Activated CD4-positive, alpha-beta T cell treated with anti-CD3 and anti-CD28 coated beads for 48 hours (primary cell): ENCODE results near the gene RPH3AL.

Experiments used
- DNase-seq: peaks from one replicate; pipeline ENCODE4 v3.0.0-alpha.2; 2020

The RPH3AL gene

DNA sequence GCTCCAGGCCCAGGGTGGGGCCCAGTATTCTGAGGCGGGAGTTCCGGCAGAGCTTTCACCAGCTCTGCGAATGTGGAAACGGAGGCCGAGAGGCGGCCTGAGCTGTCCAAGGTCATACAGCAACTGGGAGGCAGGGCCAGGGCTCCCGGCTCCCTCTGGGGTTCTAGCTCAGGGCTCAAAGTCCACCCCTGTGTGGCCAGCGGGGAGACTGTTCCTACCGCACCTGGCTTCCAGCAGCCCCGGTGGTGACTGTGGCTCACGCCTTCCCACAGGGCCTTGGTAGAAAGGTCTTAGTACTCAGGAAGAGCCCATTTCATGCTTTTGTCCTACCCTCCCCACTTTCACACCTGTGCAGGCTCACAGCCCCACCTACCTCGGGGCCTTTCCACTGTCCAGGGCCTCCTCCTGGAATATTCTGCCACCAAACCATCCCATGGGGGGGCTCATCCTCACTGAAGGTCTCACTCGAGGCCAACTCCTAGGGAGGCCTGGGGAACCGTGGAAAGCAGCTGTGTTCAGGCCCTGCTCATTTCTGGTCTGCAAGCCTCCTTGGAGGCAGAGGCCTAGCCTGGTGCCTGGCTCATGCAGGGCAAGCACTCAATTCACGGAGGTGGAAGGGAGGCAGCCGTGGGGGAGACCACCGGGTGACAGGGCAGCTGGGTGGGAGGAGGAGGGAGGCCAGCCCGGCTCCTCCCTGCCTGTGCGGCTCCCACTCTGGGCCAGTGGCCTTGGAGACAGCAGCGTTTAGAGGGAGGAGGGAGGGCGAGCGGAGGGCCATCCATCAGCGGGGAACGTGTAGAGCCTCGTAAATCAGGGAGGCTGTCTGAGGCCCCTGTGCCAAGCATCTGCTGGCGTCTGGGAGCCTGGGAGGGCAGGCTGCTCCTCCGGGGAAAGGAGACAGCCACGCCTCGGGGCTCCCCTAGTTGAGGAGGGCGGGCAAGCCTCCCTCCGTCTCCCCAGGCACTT is 158.5 kb downstream of the RPH3AL start:
- no peak for DNase-seq

DNA sequence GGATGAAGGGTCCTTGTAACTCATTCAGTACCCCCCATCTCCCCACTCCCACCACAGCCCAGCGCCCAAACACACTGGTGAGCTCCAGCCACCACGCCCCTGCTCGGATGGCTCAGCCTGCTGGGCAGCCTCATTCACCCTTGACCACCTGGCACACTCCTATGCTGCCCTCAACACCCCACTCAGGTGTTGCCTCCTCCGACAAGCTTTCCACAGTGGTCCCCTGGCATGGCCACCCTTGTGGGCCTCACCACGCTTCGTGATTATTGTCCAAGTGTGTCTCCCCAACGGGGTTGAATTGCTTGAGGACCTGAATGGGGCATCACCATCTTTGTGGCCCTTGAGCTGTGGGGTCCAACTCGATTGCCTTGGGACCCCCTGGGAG is 159.2 kb downstream of the RPH3AL start:
- DNase-seq, result no peak

DNA sequence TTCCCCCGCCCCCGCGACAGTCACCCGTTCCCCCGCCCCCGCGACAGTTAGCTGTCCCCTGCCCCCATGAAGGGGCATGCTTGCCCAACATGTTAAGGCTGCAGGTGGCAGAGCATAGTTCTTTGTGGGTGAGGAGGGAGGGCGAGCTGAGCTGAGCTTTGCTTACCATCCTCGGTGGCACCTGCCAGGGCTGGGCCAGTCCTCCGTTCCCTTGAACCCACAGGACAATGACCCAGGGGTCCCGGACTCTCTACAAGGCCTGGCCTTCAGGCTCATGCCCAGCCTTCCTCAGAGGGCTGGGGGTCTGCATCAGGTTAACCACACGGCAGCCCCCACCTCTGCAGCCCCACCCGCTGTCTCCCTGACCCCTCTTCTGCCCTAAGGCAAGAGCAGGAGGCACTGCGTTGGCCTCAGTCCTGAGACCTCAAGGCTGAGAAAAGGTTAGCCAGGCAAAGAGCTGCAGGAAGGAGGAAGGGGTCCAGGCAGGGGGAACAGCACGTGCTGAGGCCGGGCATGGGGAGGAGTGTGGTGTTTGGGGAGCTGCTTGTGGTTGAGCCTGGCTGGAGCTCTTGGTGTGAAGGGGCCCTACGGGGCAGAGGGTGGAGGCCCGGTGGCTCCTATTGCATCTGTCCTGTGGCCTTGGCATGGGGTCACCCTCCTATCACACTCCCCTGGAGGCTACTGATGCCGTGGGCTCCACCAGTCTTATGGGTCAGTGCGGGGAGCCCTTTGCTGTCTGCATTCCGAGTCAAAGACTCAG is 159.8 kb downstream of the RPH3AL start:
- DNase-seq, result no peak

DNA sequence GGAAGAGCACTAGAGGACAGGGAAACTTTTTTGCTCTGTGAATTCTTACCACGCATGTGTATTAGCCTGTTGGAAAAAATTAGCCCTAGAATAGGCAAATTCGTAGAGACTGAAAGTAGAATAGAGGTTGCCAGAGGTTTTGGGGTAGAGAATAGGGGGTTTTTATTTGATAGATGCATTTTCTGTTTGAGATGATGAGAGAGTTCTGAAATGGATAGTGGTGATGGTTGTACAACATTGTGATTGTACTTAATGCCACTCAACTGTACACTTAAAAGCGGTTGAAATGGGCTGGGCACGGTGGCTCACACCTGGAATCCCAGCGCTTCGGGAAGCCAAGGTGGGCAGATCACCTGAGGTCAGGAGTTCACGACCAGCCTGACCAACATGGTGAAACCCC is 163.2 kb downstream of the RPH3AL start:
- no peak for DNase-seq

DNA sequence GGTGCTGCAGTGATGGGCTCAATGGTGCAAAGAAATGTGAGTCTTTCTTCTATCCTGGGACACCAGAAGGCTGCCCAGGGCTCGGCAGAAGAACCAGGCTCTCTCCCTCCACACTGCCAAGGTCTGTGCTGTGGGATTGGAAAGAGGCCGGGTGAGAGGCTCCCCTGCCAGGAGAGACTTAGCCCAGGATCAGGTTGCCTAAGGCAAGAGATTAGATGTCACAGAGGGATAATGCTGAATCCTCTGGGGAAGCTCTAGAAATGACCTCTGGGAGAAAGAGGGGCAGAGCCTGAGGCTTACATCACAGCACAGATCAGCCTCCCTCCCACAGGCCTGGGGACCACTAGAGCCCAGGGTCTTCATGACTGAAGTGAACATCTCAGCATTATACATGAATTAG is 165.5 kb downstream of the RPH3AL start:
- no peak for DNase-seq

DNA sequence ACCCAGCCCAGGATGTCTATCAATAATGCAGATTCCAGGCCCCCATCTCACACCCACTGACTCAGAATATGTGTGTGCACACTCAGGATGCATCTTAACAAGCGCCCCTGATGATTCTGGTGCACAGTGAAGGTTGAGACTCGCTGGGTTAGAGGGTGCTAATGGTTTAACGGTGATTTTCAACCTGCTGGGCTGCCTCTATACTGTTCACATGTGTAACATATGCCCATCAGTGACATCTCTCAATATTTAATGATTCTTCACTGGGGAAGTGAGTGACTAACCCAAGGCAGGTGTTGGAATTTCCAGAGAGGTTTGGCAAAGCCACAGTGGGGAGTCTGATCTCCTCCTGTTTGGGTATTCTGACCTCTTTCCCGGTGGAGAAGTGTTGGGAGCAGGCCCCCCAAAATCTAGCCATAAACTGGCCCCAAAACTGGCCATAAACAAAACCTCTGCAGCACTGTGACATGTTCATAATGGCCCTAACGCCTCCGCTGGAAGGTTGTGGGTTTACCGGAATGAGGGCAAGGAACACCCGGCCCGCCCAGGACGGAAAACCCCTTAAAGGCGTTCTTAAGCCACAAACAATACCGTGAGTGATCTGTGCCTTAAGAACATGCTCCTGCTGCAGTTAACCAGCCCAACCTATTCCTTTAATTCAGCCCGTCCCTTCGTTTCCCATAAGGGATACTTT is 167.0 kb downstream of the RPH3AL start:
- peak; percentile 57 for DNase-seq

DNA sequence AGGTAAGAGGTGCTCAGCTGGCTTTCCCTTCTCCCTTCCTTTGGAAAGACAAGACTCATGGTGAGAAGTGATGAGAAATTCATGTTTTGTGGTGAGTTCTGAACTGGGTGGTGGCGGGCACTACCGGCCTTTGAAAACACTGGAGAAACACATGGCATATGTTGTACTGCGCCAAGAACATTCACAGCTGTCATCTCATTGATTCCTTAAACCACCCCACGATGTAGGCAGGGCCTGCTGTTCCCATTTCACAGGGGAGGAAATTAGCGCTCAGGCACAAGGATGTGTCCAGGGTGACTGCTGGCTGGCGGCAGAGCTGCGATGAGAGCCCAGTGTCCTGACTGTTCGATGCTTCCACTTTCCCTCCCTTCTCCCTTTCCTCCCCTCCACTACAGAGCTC is 169.6 kb downstream of the RPH3AL start:
- DNase-seq, result no peak

DNA sequence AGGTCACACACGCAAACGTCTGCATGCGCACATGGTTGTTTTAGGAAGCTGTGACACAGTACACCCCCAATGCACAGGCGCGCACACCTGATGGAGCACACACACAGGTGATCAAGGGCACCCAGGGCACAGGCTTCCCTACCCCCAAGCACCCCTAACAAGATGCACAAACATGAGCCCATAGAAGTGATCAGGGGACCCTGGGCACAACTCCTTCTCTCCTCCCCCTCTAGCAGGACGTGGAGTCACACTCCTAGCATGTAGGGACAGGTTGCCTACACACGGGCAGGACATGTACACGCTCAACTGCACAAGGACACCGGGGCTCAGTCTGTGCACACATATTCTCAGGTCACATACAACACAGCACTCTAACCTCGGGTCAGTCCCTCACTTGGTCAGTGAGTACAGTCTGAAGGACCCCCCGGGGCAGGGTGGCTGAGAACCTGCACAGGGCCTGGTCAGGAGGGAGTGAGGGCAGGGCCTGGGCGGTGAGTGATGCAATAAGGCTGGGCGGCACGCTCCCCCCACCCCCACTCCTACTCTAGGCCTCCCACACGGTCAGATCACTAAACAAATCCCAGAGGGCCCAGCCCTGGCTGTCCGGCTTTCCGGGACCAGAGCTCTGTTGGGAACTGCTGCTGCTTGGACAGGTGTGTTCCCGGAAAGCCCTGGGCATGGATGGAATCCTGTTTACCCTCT is 170.4 kb downstream of the RPH3AL start:
- no peak for DNase-seq

DNA sequence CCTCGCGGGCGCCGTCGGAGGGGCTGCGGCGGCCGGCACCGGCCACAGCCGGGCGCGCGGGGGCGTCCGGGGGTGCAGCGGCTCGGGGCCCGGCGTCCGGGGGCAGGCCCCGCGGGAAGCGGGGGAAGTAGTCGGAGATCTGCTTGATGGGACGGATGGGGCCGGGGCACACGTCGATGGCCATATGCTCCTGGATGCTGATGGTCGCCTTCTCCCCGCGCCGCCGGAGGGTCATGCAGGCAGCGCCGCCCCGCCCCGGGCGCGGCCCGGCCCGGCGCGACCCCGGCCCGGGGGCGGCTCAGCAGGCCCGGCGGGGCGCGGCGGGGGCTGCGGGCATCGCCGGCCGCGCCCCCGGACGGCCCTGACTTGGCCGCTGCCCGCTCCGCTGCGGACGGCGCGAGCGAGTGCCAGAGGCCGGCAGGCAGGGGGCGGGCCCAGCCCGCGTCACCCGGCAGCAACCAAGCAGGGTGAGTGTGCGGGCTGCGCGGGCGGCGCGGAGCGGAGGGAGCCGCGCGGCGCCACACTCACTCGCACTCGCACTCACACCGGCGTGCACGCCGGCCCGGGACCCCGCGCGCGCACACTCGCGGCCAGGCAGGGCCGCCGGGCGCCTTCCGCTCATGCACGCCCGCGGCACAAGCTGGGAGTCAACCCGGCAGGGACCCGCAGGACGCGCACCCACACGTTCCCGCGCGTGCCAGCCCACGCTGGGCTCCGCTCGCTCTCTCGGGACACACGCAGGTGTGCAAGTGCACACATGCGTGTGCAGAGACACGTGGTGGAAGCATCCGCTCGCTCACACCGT is 171.2 kb downstream of the RPH3AL start, which contains the start of gene DOC2B:
Gene DOC2B (minus strand): TSS at position 406 of the 805 bp plus-strand sequence. CDS start 171 bp downstream, at position 235.
- DNase-seq, result peak; percentile 33

DNA sequence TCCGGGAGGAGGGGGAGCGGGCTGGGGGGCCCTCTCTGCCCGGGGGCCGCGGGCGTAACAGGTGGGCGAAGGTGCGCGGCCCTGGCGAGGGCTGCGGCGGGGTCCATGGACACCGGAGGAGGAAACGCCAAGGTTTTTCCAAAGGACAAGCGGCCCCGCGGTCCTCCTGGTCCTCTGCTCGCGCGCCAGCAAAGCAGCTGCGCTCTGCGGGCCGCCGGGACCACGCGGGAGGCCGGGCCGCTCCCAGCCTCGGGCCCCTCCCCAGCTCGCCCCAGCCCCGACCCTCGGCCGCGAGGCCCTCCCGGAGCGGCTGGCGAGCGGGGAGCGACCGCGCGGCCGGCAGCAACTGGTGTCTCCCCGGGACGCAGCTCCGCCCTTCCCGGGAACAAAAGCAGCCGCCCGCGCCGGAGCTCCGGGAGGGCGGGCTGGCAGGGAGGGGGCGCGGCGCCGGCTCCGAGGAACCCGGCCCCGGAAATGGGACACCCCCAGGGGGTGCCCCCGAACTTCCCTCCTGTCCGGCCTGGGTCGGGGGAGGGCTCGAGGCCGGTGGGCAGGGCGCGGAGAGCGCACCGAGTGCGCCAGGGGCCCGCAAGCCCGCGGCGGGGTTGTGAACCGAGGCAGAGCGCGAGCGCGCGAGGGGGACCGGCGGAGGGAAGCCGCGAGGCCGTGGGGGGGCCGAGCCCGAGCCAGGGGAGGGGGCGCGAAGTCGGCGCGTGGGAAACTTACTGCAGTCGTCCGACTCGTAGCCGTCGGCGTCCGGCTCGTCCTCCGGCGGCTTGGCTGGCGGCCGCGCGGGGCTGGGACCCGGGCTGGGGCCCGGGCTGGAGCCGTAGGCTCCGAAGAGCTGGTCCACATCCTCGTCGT is 172.0 kb downstream of the RPH3AL start:
- no peak for DNase-seq

DNA sequence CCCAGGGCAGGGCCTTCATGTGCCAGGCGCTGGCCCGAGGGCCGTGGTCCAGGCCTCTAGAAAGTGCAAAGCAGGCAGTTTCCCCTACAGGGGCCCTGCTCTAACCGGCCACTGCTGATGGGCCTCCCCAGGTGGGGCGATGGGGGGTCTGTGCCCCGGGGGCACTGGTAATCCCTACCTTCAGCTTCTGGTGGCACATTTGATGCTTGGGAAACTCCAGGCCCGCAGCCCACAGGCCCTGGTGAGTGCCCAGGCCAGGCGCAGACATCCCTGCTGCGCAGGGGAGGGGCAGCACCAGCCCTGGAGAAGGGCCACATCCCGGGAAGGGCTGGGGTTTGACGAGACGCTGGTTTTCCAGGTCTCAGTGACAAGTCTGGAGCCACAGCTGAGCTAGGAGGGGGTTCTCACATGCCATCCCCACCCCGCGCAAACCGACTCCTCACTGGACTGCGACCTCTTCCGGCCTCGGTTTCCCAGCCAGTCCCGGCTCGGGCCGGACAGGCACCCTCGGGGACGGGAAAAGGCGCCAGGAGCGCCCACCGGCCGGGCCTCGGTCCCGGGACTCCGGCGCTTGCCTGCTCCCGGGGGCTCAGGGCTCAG is 172.7 kb downstream of the RPH3AL start:
- DNase-seq, result no peak

DNA sequence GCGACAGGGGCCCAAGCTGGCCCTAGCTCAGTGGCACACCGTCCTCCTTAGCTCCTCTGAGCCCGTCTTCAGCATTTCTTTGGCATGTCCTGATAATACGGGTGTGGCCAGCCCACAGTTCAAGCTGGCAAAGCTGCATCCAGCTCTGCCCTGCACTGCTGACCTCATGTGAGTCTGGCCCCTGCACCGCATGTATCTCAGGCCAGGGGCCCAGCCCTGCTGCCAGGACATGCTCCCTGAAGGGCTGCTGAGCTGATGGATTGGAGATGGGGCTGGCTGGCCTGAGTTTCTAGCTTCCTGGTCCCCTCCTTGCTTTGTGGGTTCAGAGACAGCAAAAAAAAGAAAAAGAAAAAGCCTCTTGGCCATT is 173.6 kb downstream of the RPH3AL start:
- DNase-seq, result no peak

DNA sequence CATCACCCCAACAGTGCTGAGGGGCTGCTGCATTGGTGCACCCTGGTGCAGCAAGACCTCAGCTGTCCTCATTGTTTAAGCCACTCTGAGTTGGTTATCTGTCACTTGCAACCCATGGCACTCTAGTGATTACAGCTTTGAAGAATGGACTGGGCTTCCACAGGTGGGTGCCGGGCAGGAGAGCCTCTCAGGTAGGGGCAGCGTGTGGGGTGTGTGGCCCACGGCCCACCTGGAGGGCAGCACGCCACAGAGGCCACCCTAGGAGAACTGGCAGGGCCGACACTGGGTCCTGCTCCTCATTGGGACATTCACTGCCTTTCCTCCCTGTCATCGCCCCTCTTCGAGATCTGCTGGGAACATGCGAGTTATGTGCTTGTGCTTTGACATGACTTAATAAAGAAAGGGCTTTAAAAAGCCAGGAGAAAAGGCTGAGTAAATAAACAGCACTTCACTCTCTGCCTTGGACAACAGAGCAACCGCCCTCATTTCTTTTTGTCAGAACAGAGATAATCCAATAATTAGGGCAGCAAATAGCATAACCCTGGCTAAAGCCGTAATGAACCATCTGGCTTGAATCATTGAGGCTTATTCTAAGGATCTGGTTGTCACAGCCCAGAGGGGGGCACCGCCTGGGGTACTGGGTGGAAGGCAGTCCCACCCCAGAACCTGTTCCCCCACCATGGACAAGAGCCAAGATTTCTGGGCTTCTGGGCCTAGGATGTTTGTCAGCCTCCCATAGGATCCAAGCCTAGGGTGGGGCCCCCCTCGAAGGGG is 174.1 kb downstream of the RPH3AL start:
- DNase-seq, result no peak

DNA sequence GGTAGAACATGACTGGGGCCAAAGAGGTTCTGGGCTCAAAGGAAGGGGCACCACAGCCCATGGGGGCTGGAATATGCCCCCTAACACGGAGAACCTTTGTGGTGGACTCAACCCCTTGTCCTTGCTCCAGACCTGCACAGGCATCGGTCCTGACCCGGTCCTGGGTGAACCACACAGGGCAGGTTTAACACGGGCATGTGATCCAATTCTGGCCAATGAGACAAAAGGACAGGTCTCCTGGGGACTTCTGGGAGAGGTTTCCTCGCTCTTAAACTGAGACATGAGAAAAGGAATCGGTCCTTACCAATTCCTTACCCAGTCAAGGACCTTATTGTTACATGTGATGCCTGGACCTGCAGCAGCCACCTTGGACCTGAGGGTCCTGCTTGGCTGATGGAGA is 174.8 kb downstream of the RPH3AL start:
- no peak for DNase-seq

DNA sequence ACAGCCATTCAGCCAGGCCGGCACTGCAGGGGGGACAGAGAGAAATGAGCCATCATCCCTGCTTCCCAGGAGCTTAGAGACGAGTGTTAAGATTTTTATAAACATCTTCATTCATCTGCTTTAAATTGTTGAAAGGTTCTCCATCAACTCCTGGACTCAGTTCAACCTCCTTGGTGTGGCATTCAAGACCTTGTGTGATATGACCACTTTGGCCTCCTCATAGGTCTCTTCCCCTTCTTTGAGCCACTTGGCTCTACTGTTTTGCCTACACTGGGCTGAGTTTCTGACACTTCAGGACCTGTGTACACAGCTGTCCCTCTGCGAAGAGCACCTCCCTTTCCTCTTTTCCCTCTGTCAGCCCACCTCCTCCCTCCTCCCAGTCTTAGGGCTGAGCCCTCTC is 175.5 kb downstream of the RPH3AL start:
- DNase-seq, result no peak

DNA sequence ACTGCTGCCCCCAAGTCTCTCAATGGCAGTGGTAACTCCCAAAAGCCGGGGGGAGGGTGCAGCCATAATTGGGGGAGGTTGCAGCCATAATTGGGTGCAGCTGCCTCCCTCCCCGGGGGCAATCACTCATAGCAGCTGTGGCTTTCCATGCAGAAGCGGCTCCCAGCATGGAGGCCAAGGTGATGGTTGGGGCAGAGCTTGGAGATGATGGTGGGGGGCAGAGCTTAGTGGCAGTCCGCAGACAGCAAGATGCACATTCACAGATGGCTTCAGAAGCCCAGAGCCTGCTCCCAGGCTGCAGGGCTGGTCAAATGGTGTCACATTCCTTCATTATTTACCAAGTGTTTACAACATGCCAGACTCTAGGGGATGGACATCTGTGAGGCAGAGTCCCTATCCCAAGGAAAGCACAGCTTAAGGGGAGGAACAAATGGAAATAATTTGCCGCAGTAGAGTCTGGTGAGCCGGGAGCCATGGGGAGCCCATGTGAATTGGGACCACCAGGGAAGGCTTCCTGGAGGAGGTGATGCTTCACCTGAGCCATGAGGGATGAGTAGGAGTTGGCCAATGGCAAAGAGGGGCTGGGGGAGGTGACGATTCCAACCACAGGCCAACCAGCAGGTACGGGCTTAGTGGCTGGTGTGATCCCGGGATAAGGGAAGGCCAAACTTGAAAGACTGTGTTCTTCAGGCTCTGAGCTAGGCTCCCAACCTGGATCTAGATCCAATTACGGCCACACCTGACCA is 179.3 kb downstream of the RPH3AL start:
- no peak for DNase-seq

DNA sequence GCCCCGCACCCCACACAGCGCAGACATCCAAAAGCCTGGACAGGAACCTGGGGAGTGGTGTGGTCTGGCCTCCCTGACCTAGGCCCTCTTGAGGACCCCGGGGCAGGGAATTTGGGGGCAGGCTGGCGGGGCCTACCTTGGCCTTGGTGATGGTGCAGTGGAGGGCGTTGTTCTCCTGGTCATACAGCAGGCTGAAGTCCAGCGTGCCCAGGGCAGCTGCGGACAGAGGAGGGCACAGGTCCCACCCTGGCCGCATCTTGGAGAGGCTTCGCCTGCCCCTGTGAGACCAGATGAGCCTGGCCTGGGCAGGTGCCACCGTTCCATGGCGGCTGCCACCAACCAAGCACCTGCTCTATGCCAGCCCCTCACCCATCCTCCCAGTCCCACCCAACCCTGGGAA is 180.2 kb downstream of the RPH3AL start:
- no peak for DNase-seq

DNA sequence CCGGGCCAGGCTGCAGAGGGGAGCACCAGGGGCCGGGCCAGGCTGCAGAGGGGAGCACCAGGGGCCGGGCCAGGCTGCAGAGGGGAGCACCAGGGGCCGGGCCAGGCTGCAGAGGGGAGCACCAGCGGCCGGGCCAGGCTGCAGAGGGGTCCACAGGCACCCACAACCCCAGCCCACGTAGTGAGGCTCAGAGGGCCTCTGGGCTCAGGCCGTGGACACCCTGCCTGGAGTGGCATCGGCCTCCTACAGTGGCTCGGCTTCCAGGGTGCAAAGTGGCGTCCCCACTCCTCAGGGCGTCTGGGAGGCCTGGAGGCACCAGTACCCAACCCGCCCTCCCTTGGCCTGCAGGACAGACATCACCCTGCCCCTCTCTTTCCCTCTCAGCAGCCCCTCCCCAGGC is 180.7 kb downstream of the RPH3AL start:
- DNase-seq, result no peak

DNA sequence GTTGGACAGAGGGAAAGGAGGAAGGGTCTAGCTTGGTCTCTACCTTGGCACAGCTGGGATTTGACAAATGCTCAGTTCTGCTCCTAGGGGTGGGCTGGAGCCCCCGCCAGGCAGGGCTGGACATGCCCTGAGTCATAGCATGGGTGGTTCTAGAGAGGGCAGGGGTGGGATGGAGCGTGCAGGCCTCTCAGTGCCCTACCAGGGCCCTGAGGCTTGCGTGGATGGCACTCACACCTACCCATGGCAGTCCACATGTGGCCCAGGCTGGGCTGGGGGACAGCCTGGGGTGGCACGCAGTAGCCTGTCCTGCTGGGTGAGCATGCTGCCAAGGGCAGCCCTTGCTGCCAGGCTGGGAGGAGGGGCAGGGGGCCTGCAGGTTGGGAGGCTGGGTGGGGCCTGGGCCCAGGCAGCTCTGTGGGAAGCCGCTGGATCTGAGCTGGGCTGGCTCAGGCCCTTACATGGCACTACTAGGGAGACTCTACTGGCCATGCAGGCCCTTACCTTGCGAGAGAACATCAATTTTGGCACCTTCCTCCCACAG is 182.4 kb downstream of the RPH3AL start:
- DNase-seq, result no peak
